Adrenal gland (tissue), 12 donors: ENCODE measurements around the gene MYMX. TPM values are rescaled to one million over a fixed set of nuclear protein-coding genes. Genes with fewer than 3 reads are reported as not detected.

Experiments used
- DNase-seq, 7 donors: peaks; one replicate each; pipeline ENCODE4 v3.0.0-alpha.2; 2019 to 2020
- H3K27ac ChIP-seq, 5 donors: fragments of 200-600 bp; sonication (generic) in 4 of 5; 1 replicate in 3 of 5; 2 replicates in 2 of 5; pipeline versions ENCODE4 v1.5.1 to v1.8.0; 2016 to 2020; ENCODE audit warnings: mild to moderate bottlenecking in 1 of 5
- H3K27me3 ChIP-seq: fragments of 200-600 bp; 2 replicates; pipeline ENCODE4 v1.8.0; 2021
- H3K36me3 ChIP-seq, 2 donors: fragments of 200-600 bp; replicated peaks in 1 of 2; 1 replicate in 1 of 2; 2 replicates in 1 of 2; pipeline versions ENCODE4 v1.5.1 to v1.8.0; 2018 to 2022
- H3K4me1 ChIP-seq, 2 donors: fragments of 200-600 bp; replicated peaks in 1 of 2; 1 replicate in 1 of 2; 2 replicates in 1 of 2; pipeline versions ENCODE4 v1.5.1 to v1.8.0; 2018 to 2021
- H3K4me3 ChIP-seq, 4 donors: fragments of 200-600 bp; sonication (generic) in 3 of 4; one replicate each; pipeline ENCODE4 v1.5.1; 2016 to 2018
- H3K9me3 ChIP-seq, 3 donors: fragments of 200-600 bp; sonication (generic) in 1 of 3; replicated peaks in 1 of 3; 1 replicate in 2 of 3; 2 replicates in 1 of 3; pipeline versions ENCODE4 v1.5.1 to v1.8.0; 2016 to 2021
- CTCF ChIP-seq, 6 experiments: fragments of 450-650 bp in 4 of 6; fragments of 200-600 bp in 2 of 6; sonication (generic) in 1 of 6; IDR thresholded peaks; 1 replicate in 5 of 6; 2 replicates in 1 of 6; pipeline versions ENCODE4 v1.5.1 to v1.8.0; 2016 to 2021; ENCODE audit warnings: antibody characterized with exemption in 6 of 6, mild to moderate bottlenecking in 2 of 6, moderate library complexity in 1 of 6
- POLR2A ChIP-seq, 2 donors: fragments of 450-650 bp; IDR thresholded peaks; one replicate each; pipeline ENCODE4 v1.6.1; 2017; ENCODE audit warnings: antibody characterized with exemption in 2 of 2, mild to moderate bottlenecking in 2 of 2, moderate library complexity in 1 of 2
- WGBS, 4 donors: extraction: QIAGEN DNeasy Blood & Tissue Kit in 2 of 4; methylation state at CpG; one replicate each; pipeline versions ENCODE4 v1.1.5 to v1.1.7; 2013 to 2017; 5-methylcytosine and 5-hydroxymethylcytosine counted together
- intact Hi-C, 2 donors: fragments of 100-400 bp; cut with DNase I; formaldehyde crosslinking; loops; one replicate each; pipeline versions ENCODE4 v1.14.1 to v1.15.0; 2022 to 2023
- polyA plus RNA-seq, 3 donors: library from polyadenylated mRNA; stranded (reverse); fragments of 200-250 nt in 2 of 3; fragments of 350-450 nt in 1 of 3; fragmentation: Illumina TruSeq in 1 of 3; extraction: RNeasy Lipid Tissue Mini Kit (QIAGEN cat#74804) in 1 of 3; gene quantifications; one replicate each; pipeline ENCODE4 v1.2.3, GENCODE V29; 2013 to 2014
- total RNA-seq, 9 donors: library from RNA; depleted of rRNA in 4 of 9; stranded (reverse); fragments of >200 nt in 4 of 9; fragments of 120-200 nt in 1 of 9; fragmentation: NEBNext Ultra II Directional in 1 of 9; extraction: Animal tissue kit (Norgen Biotek cat#: 25700) in 1 of 9; gene quantifications; one replicate each; pipeline versions ENCODE4 v1.1.0 to v1.2.4, GENCODE V29; 2013 to 2023
- donor health status: healthy with polysubstance abuse.
- donor health status: Bipolar disorder and iron deficiency.
- donor health status: DM: yes; HTN: yes; CAD: no.
- donor health status: DM: no; HTN: no; CAD: no.
- donor health status: DM: no; HTN: no; CAD: no.
- donor health status: DM: yes; HTN: yes; CAD: no.

Gene MYMX
- total and polyA plus RNA-seq, 12 donors, result 0.39 to 0.94 TPM; not detected in 10

GRCh38 chr6:44232676-44233566 is 16.2 kb downstream of the MYMX start:
- peaks cover 0 to 36% of the 10 kb centered on the region in 2 donors for H3K36me3 ChIP-seq
- intact Hi-C loops, result loop anchor here (5.0 to 10.0 kb wide), 3 partner anchors 61 to 138 kb away; no protein-coding TSS in a partner anchor
- 77 to 89% (median 85%) methylated on average over 9 to 16 of the region's 16 CpGs for WGBS, 4 donors
- TF ChIP-seq CTCF (IDR thresholded peaks at IDR 0.05) (no peak), POLR2A (IDR thresholded peaks at IDR 0.05) (no peak)
- DNase-seq, result peak in 1 of 7 donors; percentile 21
- H3K4me3 ChIP-seq, result no peak overlapping the region
- peaks cover 46 to 67% of the 10 kb centered on the region in 2 donors for H3K4me1 ChIP-seq
- H3K27me3 ChIP-seq, result no peaks in the 10 kb centered on the region
- H3K9me3 ChIP-seq, result no peaks in the 10 kb centered on the region
- peak overlapping the region in 4 of 5 donors; percentile 59 to 98 (median 76) for H3K27ac ChIP-seq

GRCh38 chr6:44233567-44234100 is 16.9 kb downstream of the MYMX start:
- H3K4me3 ChIP-seq, result no peak overlapping the region
- H3K9me3 ChIP-seq, result no peaks in the 10 kb centered on the region
- peak overlapping the region in 4 of 5 donors; percentile 59 to 98 (median 76) for H3K27ac ChIP-seq
- WGBS, 4 donors, result 48 to 56% (median 54%) methylated on average over 5 to 14 of the region's 14 CpGs
- H3K4me1 ChIP-seq, result peaks cover 42 to 60% of the 10 kb centered on the region in 2 donors
- no peaks in the 10 kb centered on the region for H3K27me3 ChIP-seq
- peaks cover 0 to 36% of the 10 kb centered on the region in 2 donors for H3K36me3 ChIP-seq
- TF ChIP-seq POLR2A (IDR thresholded peaks at IDR 0.05) (no peak), CTCF (IDR thresholded peaks at IDR 0.05) (no peak)
- intact Hi-C loops, result loop anchor here (5.0 to 10.0 kb wide), 3 partner anchors 61 to 139 kb away; no protein-coding TSS in a partner anchor
- peak in 5 of 7 donors; percentile 16 to 62 (median 33) for DNase-seq

GRCh38 chr6:44234101-44235025 is 17.6 kb downstream of the MYMX start:
- intact Hi-C loops, result loop anchor here (5.0 to 10.0 kb wide), 3 partner anchors 62 to 140 kb away; no protein-coding TSS in a partner anchor
- TF ChIP-seq CTCF (IDR thresholded peaks at IDR 0.05) (peak; percentile 42 to 91 (median 81)), POLR2A (IDR thresholded peaks at IDR 0.05) (no peak)
- peak overlapping the region in 4 of 5 donors; percentile 59 to 98 (median 76) for H3K27ac ChIP-seq
- peaks cover 0 to 35% of the 10 kb centered on the region in 2 donors for H3K36me3 ChIP-seq
- H3K9me3 ChIP-seq, result no peaks in the 10 kb centered on the region
- DNase-seq, result peak; percentile 91 to 96 (median 94)
- H3K4me1 ChIP-seq, result peaks cover 35 to 53% of the 10 kb centered on the region in 2 donors
- 20 to 29% (median 22%) methylated on average over 5 of the region's 5 CpGs for WGBS, 4 donors
- H3K4me3 ChIP-seq, result no peak overlapping the region
- H3K27me3 ChIP-seq, result no peaks in the 10 kb centered on the region
